NCI-H1105 (cell line): ENCODE results near the gene TDRD1.

ENCODE experiments used
- DNase-seq: peaks from one replicate; lab custom pipeline; 2025; lab: John Stamatoyannopoulos, UW

Gene TDRD1

DNA sequence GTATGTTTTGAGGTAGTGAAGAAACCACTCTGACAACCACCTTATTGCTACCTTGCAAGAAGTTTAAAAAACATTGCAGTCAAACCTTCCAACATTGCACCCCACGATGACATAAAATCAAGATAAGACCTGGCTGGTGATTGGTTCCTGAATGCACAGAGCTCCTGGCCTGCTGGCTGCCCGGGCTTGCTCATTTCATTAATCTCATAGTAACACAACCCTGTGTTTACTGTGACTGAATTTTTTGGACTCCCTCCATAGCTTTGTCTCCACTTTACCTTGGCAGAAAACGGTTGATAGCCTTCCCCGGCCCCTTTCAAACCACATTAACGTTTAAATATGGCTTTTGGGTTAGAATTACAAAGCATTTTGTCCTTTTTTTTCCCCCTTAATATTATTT, 87.4 kb downstream of the TDRD1 start:
- DNase-seq, result peak; percentile 76

DNA sequence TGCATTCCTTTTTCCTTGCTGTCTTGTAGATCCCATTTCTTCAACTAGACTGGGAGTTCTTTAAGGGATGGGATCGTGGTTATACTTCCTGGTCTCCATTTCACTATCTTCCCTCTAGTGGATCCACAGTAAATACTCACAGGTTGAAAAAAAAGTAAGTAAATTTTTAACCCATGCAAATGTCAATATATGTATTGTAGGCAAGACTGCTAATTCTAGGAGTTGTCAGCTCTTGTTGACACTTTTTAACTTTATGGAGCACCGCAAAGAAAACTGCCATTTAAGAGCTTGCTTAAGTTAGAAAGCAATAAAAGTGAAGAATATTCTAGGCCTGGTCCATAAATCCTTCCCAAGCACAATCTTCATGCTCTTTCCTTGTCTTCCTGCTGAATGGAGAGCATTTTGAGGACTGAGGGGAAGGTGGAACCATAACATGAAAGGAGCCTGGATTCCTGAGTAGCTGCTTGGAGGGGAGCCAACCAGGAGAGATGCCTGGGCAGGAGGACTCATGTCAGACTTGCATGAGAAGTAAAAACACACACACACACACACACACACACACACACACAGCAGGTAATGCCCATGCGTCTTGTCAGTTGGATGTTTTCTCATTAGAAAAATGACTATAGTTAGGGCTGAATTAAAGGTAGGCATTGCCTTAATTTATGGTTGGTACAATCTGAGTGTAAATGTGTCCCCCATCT, 92.1 kb downstream of the TDRD1 start:
- DNase-seq, result peak; percentile 1

DNA sequence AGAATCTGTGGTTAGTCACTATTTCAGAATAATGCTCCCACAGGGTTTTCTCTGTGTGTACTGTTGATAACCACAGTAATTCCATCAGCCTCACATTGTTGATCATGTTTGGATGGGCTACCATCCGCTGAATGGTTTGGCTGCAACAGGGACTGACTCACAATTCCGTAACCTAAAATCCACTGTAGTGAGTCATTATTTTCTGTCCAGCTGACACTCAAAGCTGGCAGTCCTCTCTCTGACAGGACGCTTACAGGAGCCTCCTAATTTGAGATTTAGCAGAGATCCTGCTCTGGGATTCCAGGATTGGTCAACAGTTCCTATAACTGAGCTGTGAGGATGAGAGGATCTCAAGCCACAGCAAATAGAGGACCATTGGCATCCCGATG, 92.6 kb downstream of the TDRD1 start:
- DNase-seq, result no peak

DNA sequence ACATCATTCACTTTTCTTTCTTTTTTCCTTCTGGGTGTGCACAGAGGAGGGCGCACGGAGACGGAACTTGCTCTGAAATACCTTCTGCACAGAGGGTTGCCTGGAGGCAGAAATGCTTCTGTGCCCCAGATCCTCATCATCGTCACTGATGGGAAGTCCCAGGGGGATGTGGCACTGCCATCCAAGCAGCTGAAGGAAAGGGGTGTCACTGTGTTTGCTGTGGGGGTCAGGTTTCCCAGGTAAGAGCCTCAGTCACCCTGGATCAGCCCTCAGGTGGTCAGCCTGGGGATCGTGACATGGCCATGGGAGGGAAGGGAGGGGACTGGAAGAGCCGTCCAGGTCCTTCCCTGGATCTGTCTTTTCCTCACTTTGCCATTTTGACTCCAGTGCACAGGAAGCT, 93.5 kb downstream of the TDRD1 start:
- DNase-seq, result no peak

DNA sequence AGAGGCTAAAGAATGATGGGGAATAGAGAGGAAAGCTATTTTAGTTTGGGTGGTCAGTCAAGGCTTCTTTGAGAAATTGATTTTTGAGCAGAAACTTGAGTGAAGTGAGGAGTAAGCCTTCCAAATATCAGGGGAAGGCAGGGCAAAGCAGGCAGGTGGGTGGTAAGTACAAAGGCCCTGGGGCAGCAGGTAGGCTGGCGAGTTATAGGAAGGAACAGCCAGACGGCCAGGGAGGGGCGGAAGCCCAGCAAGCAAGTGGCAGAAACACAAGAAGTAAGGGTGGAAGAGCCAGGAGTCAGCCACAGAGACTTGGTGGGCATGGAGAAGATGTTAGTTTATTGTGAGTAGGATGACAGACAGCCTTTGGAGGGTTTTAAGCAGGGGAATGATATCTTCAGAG, 94.8 kb downstream of the TDRD1 start:
- DNase-seq, result no peak

DNA sequence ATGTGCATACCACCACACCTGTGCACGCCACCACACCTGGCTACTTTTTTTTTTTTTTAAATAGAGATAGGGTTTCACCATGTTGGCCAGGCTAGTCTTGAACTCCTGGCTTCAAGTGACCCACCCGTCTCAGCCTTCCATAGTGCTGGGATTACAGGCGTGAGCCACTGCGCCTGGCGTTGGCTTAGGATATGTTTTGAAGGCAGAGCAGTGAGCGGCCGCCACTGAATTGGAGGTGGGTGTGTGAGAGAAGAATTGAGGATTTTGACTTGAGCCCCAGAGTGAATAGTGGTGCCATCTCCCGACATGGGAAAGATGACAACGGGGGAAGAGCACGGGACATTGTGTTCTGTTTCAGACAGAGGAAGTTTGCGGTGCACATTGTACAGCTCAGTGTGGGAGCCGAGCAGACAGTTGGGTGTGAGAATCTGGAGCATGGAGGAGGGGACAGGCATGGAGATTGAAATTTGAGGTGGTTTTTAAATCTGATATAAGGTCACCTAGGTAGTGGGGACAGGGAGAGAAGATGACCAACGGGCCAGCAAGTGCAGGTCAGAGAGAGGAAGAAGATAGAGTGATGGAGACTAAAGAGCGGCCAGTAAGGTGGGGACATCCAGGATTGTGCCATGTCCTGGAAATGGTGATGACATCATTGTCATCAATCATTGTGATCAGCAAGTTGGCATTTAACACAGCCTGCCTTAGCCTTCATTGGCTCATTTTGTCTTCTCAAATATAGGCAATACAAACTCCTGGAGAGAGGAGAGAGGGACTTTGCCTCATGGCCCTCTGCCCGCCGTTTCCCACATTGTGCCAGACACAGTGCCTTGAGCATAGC, 95.7 kb downstream of the TDRD1 start:
- DNase-seq, result no peak

DNA sequence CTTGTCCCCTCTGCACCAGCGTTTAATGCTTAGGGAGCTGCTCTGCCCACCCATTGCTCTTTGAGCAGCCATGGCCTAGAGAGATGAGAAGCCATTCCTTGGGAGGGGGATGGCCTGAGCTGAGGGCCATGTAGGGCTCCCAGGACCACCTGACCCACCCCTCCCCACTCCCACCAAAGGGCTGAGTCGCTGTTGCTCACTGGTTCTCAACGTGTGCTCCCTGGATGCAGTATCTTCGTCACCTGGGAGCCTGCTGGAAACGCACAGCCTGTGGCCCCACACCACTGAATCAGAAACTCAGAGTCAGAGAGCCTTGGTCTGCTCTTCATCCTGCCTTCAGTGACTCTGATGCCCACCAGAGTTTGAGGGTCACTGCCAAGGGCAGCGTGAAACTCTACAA, 96.9 kb downstream of the TDRD1 start:
- no peak for DNase-seq

DNA sequence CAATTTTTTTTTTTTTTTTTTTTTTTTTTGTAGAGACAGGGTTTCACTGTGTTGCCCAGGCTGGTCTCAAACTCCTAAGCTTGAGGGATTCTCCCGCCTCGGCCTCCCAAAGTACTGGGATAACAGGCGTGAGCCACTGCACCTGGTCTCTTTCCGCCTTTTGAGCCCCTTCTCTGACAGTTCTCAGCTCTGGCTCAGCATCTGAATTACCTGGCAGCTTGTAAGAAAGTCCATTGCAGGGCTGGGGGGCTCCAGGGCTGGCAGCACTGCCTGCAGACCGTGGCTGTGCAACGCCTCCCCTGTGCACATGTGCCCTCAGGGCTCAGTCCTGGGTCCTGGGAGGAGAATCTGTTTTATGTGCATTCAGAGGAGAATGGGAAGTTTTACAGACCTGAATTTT, 97.5 kb downstream of the TDRD1 start:
- no peak for DNase-seq

DNA sequence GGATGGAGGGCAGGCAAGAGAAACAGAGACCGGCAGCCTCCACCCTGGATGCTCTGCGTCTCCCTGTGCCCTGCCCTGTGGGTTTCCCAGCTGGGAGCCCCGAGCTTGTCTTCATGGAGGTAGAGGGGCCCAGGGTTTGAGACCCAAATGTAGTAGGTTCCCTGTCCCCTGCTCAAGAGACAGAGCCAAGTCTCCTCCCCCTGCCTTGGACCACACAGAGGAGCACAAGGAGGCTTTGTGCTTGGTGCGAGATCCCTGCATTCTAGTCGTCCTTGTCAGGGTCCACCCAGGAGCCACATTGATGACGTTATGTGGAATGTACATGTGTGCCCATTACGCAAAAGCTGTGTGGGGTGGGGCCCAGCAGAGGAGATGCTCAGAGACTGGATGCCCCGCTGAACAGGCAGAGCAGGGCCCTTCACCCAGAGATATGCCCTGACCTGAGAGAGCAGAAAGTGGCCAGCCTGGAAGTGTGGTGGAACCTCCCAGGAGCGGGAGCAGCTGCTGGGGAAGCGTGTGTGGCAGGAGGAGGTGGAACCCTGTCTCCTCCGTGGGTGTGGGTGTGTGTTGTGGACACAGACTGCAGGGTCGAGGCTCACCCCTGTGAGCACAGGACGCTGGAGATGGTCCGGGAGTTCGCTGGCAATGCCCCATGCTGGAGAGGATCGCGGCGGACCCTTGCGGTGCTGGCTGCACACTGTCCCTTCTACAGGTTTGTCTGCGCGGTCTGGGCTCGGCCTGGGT, 99.2 kb downstream of the TDRD1 start:
- no peak for DNase-seq

DNA sequence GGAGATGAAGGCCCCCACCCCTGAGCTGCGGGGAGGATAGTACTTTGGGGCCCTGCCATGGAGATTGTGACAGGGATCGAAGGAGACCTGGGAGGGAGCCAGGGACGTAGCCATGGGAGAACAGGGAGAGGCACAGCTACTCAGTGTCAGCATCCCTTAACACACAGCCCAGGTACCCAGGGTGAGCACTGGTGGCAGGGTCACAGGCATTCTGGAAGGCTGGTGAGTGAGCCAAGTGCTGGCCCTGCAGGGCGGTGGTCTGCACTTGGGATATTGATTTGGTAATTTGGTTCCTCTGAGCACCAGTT, 99.7 kb downstream of the TDRD1 start:
- no peak for DNase-seq

DNA sequence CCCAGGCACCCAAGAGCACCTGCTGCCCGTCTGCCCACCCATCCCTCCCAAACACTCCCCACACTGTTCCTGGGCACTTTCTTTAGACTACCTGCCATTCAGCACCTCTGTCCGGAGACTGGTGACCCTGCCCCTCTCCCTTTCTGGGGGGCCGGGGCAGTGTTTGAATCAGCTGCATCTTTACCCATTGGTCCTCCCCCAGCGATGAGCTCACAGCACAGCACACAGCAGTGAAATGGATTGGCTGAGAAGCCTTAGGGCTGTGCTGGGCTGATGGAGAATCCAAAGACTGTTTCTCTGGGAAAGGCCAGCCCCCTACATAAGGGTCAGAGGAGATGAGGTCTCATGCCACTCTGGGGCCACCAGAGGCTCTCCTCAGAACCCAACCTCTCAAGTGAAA, 100.1 kb downstream of the TDRD1 start:
- DNase-seq, result no peak

DNA sequence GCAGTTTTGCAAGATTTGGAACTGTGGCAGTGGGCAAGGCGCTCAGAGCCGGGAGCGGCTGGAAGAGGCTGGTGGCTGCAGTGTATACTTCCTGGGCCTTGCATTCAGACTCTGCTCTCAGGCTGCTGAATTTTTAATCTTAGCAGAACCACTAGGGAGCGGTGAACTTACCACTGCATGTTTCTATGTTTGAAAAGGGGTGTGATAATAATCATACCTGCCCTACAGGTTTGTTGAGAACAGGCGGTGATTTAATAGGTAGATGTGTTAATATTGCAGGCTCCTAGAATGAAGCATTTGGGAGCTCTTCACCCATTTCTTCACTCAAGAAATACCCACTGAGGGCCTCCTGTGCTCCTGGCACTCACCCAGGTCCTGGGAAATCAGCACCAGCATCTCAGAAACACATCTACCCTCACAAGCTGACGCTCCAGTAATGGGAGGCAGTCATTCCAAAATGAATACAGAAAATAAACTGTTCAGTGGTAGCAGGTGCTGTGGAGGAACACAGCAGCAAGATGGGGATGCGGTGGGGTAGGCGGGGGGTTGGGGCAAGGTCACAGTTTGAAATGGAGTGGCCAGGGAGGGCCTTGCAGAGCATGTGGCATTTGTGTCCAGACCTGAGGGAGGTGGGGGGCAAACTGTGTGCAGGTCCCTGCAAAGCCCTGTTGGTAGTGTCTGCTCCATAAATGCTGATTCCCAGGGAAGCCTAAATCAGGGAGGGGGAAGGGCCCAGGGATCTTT, 100.9 kb downstream of the TDRD1 start:
- DNase-seq, result no peak

DNA sequence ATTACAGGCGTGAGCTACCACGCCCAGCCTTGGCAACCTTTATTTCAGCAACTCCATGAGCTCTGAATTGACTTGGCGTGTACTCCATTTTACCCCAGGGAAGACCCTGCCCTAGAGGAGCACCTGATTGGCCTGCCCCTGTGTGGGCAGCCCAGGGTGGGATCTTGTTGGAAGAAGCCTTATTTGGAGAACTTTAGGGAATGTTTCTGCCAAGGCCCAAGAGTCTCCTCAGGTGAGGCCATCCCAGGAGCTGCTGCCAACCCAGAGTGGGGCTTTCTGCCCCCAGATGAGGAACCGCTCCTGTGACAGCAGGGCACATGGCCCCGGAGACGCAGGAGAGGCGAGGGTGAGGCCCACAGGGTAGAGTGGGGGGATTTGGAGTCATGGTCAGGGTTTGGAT, 101.9 kb downstream of the TDRD1 start:
- DNase-seq, result no peak

DNA sequence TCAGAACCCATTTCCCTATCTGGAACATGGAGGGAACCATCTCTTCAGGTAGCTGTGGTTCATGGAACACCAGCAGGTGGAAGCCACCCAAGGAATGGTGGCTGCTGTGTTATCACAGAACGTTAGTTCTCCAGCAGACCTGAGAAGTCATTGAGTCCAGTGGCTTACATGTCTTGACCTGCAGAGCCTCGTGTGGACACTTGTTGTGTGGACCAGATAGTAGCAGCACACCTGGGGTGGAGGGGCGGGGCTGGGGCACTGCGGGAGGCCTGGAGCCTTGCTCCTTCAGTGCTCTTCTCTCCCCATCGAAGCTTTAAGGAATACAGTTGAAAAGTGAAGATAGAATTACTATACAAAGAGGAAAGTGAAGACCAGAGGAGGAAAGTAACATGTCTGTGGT, 102.3 kb downstream of the TDRD1 start:
- DNase-seq, result no peak
